K562 (cell line): ENCODE results near the gene MED22. TPM values are rescaled to one million over a fixed set of nuclear protein-coding genes. Genes with fewer than 3 reads are reported as not detected.

Experiments
- AFF4 ChIP-seq: sonication (generic); formaldehyde crosslinking; IDR thresholded peaks from 2 replicates; pipeline ENCODE4 v1.8.0; 2023; ENCODE audit warnings: mild to moderate bottlenecking, missing genetic modification reagents
- KAT8 ChIP-seq: fragments of 450-650 bp; IDR thresholded peaks from 2 replicates; pipeline ENCODE4 v1.6.1; 2016; ENCODE audit warnings: low read depth, mild to moderate bottlenecking
- MAFK ChIP-seq: IDR thresholded peaks from 2 replicates; pipeline ENCODE4 v1.6.1; 2011; ENCODE audit warnings: low read length, improper control_type of control experiment
- NR2C1 ChIP-seq, 2 experiments: fragments of 450-650 bp; IDR thresholded peaks; 2 replicates each; pipeline ENCODE4 v1.6.1; 2017; ENCODE audit warnings: mild to moderate bottlenecking in 2 of 2, antibody characterized with exemption in 1 of 2, inconsistent platforms in 1 of 2, missing compliant biosample characterization in 1 of 2, missing genetic modification characterization in 1 of 2
- SAFB ChIP-seq: fragments of 200-400 bp; formaldehyde crosslinking; IDR thresholded peaks from 2 replicates; pipeline ENCODE4 v1.6.1; 2017; ENCODE audit warnings: low read depth, low read length, borderline replicate concordance
- SIN3B ChIP-seq: fragments of 450-650 bp; IDR thresholded peaks from 2 replicates; pipeline ENCODE4 v1.6.1; 2017; ENCODE audit warnings: low read depth, mild to moderate bottlenecking, moderate library complexity
- STAT6 ChIP-seq: sonication (generic); formaldehyde crosslinking; IDR thresholded peaks from 2 replicates; pipeline ENCODE4 v1.8.1; 2023; ENCODE audit warnings: mild to moderate bottlenecking, missing genetic modification reagents
- VEZF1 ChIP-seq: fragments of 200-800 bp; sonication (Bioruptor generic); IDR thresholded peaks from 2 replicates; pipeline ENCODE4 v1.6.1; 2017; ENCODE audit warnings: missing genetic modification characterization, missing compliant biosample characterization
- ZBED1 ChIP-seq: IDR thresholded peaks from 2 replicates; pipeline ENCODE4 v1.6.1; 2014
- ZNF121 ChIP-seq: sonication (generic); formaldehyde crosslinking; conservative IDR thresholded peaks from 2 replicates; pipeline ENCODE4 v1.8.0; 2022; ENCODE audit warnings: missing genetic modification reagents
- ZNF232 ChIP-seq: sonication (generic); formaldehyde crosslinking; IDR thresholded peaks from 2 replicates; pipeline ENCODE4 v1.8.0; 2022; ENCODE audit warnings: mild to moderate bottlenecking, missing genetic modification reagents
- ZNF644 ChIP-seq: fragments of 200-800 bp; sonication (Bioruptor generic); IDR thresholded peaks from 2 replicates; pipeline ENCODE4 v1.6.1; 2016; ENCODE audit warnings: low read depth, missing genetic modification characterization, missing compliant biosample characterization
- ZNF696 ChIP-seq: fragments of 250-450 bp; sonication (Bioruptor Pico); conservative IDR thresholded peaks from 2 replicates; pipeline ENCODE4 v1.4.0; 2020; ENCODE audit warnings: mild to moderate bottlenecking, moderate library complexity
- polyA plus RNA-seq, 8 experiments: library from polyadenylated mRNA; depleted of rRNA in 4 of 8; stranded (reverse) in 5 of 8; unstranded in 3 of 8; fragments of >200 nt; fragmentation: Nextera tagmentation in 2 of 8; fragmentation: Illumina TruSeq in 1 of 8; extraction: Ambion mirVana in 2 of 8; extraction: Trizol in 1 of 8; gene quantifications; 2 replicates each; pipeline versions ENCODE4 v1.2.1 to v1.2.3, GENCODE V29; 2011 to 2014; ENCODE audit warnings: inconsistent platforms in 1 of 8, missing spikeins in 1 of 8
- total RNA-seq, 7 experiments: library from RNA; depleted of rRNA in 6 of 7; stranded (reverse); fragments of >200 nt in 6 of 7; fragmentation: Illumina TruSeq in 2 of 7; extraction: Trizol in 2 of 7; gene quantifications; 2 replicates each; pipeline versions ENCODE4 v1.2.1 to v1.2.3, GENCODE V29; 2011 to 2021; ENCODE audit warnings: low replicate concordance in 1 of 7
- TF ChIP-seq, protein P1 (sequence below): fragments of 450-650 bp; formaldehyde crosslinking; IDR thresholded peaks from 2 replicates; pipeline ENCODE4 v1.4.0; 2020; ENCODE audit warnings: mild to moderate bottlenecking
- TF ChIP-seq, protein P2 (sequence below): fragments of 250-450 bp; sonication (Bioruptor Pico); IDR thresholded peaks from 2 replicates; pipeline ENCODE4 v1.5.0; 2020; ENCODE audit warnings: mild to moderate bottlenecking

The MED22 gene
- total and polyA plus RNA-seq, 9 of the 15 experiments (the other 6 are each of a cell fraction or from before 2014, with no cell fraction given), result 0.73 to 35.6 (median 22.3) TPM

- TF ChIP-seq AFF4 (CRISPR knock-in tag) (peak; percentile 78; the same call in 1 of the 2 replicates), SIN3B (peak; percentile 88), ZNF232 (no peak), ZBED1 (no peak), ZNF121 (no peak), ZNF644 (tag) (no peak), ZNF696 (CRISPR knock-in tag) (no peak), NR2C1 (IDR thresholded peaks at IDR 0.05) (peak; percentile 93), NR2C1 (tag; IDR thresholded peaks at IDR 0.05) (peak; percentile 93), VEZF1 (CRISPR knock-in tag) (peak; percentile 72), MAFK (no peak), KAT8 (no peak), SAFB (no peak), STAT6 (CRISPR knock-in tag) (no peak)
- TF ChIP-seq, protein P1, sequence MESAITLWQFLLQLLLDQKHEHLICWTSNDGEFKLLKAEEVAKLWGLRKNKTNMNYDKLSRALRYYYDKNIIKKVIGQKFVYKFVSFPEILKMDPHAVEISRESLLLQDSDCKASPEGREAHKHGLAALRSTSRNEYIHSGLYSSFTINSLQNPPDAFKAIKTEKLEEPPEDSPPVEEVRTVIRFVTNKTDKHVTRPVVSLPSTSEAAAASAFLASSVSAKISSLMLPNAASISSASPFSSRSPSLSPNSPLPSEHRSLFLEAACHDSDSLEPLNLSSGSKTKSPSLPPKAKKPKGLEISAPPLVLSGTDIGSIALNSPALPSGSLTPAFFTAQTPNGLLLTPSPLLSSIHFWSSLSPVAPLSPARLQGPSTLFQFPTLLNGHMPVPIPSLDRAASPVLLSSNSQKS (CRISPR knock-in tag), result no peak
- TF ChIP-seq, protein P2, sequence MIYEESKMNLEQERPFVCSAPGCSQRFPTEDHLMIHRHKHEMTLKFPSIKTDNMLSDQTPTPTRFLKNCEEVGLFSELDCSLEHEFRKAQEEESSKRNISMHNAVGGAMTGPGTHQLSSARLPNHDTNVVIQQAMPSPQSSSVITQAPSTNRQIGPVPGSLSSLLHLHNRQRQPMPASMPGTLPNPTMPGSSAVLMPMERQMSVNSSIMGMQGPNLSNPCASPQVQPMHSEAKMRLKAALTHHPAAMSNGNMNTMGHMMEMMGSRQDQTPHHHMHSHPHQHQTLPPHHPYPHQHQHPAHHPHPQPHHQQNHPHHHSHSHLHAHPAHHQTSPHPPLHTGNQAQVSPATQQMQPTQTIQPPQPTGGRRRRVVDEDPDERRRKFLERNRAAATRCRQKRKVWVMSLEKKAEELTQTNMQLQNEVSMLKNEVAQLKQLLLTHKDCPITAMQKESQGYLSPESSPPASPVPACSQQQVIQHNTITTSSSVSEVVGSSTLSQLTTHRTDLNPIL, result no peak
Observed at GRCh38 chr9:133356391-133357091, 8.6 kb upstream of the MED22 start, which contains the start of the genes SURF1 and SURF2 (continued).
